ENCODE results near the gene PRDM15. TPM values are rescaled to one million over a fixed set of nuclear protein-coding genes. Genes with fewer than 3 reads are reported as not detected.

The PRDM15 gene
- total RNA-seq, 1 donor from 2014 or later = 16.2 TPM

DNA sequence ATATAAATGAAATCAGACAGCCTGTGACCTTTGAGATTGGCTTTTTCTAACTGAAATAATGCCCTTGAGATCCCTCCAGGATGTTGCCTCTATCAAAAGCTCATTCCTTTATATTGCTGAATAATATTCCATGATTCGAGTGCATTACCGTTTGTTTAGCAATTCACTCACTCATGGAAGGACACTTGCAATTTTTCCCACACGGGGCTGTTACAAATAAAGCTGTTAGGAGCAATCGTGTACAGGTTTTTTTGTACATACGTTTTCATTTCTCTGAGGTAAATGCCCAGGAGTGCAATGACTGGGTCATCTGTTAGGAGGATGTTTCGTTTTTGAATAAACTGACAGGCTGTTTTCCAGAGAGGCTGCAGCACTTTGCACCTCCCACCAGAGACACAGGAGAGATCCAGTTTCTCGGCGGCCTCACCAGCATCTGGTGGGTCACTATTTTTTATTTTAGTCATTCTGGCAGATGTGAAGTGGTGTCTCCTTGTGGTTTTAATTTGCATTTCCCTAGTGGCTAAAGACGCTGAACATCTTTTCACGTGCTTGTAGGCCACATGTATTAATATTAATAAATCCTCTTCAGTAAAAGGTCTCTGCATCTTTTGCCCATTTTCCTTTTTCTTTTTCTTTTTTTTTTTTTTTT lies 11.0 kb downstream of the PRDM15 start:
- Mint-ChIP-seq H3K9me3 (ENCODE audit: low read depth) (no peaks in the 10 kb centered on the region), H3K4me1 (ENCODE audit: low read depth) (peaks cover 6% of the 10 kb centered on the region), H3K27me3 (no peaks in the 10 kb centered on the region), H3K36me3 (ENCODE audit: insufficient read depth) (no peaks in the 10 kb centered on the region), H3K27ac (no peak overlapping the region), H3K4me3 (ENCODE audit: low read depth) (no peak overlapping the region)
- DNase-seq (ENCODE audit: low spot score, unreplicated experiment) = no peak
- TF ChIP-seq, protein P1, sequence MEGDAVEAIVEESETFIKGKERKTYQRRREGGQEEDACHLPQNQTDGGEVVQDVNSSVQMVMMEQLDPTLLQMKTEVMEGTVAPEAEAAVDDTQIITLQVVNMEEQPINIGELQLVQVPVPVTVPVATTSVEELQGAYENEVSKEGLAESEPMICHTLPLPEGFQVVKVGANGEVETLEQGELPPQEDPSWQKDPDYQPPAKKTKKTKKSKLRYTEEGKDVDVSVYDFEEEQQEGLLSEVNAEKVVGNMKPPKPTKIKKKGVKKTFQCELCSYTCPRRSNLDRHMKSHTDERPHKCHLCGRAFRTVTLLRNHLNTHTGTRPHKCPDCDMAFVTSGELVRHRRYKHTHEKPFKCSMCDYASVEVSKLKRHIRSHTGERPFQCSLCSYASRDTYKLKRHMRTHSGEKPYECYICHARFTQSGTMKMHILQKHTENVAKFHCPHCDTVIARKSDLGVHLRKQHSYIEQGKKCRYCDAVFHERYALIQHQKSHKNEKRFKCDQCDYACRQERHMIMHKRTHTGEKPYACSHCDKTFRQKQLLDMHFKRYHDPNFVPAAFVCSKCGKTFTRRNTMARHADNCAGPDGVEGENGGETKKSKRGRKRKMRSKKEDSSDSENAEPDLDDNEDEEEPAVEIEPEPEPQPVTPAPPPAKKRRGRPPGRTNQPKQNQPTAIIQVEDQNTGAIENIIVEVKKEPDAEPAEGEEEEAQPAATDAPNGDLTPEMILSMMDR (IDR thresholded peaks at IDR 0.05; ENCODE audit: unreplicated experiment) = no peak

DNA sequence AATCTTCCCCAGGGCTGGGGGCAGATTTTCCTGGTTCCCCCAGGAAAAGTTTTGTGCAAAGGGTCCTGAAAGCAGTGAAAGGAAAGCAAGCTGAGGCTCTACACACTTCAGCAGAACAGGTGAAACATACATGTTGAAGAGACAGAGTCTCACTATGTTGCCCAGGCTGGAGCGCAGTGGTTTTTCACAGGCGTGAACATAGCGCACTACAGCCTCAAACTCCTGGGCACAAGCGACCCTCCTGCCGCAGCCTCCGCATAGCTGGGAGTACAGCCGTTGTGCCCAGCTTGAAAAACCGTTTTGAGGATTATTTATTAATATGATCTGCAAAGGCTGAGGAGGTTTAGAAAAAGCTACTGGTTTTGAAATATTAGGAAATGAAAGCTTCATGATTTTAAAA lies 11.8 kb downstream of the PRDM15 start:
- H3K4me1 Mint-ChIP-seq (ENCODE audit: low read depth) = peaks cover 6% of the 10 kb centered on the region
- no peak overlapping the region for H3K27ac Mint-ChIP-seq
- no peak for DNase-seq (ENCODE audit: low spot score, unreplicated experiment)
- TF ChIP-seq, protein P1 (IDR thresholded peaks at IDR 0.05; ENCODE audit: unreplicated experiment) = no peak
- no peaks in the 10 kb centered on the region for H3K36me3 Mint-ChIP-seq (ENCODE audit: insufficient read depth)
- no peaks in the 10 kb centered on the region for H3K27me3 Mint-ChIP-seq
- H3K4me3 Mint-ChIP-seq (ENCODE audit: low read depth) = no peak overlapping the region
- no peaks in the 10 kb centered on the region for H3K9me3 Mint-ChIP-seq (ENCODE audit: low read depth)

DNA sequence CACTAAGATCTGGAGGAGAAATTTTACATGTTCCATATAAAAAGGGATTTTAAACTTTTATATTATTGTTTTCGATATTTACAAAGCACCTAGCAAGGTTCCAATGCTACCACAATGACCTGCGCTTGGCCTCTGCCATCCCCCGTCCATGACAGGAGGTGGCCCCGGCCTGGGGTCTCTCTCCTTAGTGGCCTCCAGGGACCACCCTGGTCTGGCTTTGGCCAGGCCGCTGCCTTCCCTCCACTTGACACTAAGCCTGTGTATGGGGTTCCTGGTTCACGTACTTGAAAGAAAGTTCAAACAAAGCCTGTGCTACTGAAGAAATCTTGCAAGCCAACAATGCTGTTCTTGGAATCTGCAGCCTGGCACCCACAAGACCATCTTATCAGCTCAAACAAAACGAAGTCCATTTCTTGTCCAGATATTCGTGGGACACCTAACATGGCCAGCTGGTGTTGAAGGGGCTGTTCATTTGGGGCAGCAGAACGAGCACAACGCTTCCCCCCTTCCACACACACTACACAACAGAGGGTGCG lies 12.8 kb downstream of the PRDM15 start:
- no peaks in the 10 kb centered on the region for H3K9me3 Mint-ChIP-seq (ENCODE audit: low read depth)
- H3K4me1 Mint-ChIP-seq (ENCODE audit: low read depth) = peaks cover 6% of the 10 kb centered on the region
- no peaks in the 10 kb centered on the region for H3K27me3 Mint-ChIP-seq
- TF ChIP-seq, protein P1 (IDR thresholded peaks at IDR 0.05; ENCODE audit: unreplicated experiment) = no peak
- DNase-seq (ENCODE audit: low spot score, unreplicated experiment) = no peak
- H3K36me3 Mint-ChIP-seq (ENCODE audit: insufficient read depth) = no peaks in the 10 kb centered on the region
- H3K4me3 Mint-ChIP-seq (ENCODE audit: low read depth) = no peak overlapping the region
- no peak overlapping the region for H3K27ac Mint-ChIP-seq

DNA sequence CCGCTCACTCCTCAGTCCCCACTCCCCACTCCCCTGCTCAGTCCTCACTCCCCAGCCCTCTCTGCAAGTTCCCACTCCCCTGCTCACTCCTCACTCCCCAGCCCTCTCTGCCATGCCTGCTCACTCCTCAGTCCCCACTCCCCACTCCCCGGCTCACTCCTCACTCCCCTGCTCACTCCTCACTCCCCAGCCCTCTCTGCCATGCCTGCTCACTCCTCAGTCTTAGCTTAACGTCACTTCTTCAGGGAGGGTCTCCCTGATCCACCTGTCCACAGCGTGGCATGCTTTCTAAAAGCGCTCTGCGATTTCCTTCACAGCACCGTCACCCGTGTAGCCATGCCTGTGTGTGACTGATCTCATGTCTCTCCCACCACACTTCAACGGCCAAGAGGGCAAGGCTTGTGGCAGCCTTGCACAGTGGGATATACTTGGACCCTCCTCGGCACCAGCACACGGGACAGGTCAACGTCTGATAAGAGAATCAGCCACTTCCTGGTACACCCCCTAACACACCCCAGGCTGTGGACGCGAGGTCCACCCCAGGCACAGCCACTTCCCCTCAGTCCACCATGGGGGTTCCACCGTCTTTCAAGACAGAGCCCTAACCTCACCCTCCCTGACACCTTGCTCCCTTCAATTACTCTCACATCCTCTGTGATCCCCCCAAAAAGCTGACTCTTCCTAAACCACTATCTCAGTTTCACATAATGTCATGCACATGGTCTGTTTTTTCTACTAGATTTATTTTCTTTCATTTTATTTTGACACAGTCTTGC lies 14.0 kb downstream of the PRDM15 start:
- no peak for DNase-seq (ENCODE audit: low spot score, unreplicated experiment)
- TF ChIP-seq, protein P1 (IDR thresholded peaks at IDR 0.05; ENCODE audit: unreplicated experiment) = no peak
- H3K4me3 Mint-ChIP-seq (ENCODE audit: low read depth) = no peak overlapping the region
- H3K36me3 Mint-ChIP-seq (ENCODE audit: insufficient read depth) = no peaks in the 10 kb centered on the region
- H3K27ac Mint-ChIP-seq = no peak overlapping the region
- no peaks in the 10 kb centered on the region for H3K9me3 Mint-ChIP-seq (ENCODE audit: low read depth)
- H3K27me3 Mint-ChIP-seq = no peaks in the 10 kb centered on the region
- peaks cover 6% of the 10 kb centered on the region for H3K4me1 Mint-ChIP-seq (ENCODE audit: low read depth)

DNA sequence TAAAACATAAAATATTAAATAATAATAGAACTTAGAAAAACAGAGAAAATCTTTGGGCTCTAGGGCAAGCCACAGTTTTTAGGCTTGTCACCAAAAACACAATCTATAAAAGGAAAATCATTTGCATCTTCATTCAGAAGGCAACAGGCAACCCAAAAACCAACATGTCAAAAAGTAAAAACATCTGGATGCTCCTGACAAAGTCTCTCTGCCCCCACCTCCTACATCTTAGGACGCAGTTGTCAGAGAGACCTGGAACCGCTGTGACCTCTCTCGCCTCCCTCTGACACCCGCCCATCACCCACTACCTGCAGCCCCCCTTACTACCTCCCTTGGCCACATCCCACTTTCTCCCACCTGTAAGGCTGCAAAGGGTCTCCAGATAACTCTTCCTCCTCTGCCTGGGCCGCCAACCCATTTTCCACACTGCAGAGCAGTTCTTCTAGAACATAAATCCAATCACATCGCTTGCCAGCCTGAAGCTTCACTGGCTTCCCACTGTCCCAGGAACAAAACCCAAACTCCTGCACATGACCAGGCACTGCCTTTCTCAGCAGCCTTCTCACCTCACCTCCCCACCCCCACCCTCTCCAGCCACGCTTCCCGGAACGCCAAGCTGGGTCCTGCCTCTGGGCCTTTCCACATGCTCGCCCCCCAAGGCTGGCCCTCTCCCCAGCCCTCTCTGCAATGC lies 14.7 kb downstream of the PRDM15 start:
- no peaks in the 10 kb centered on the region for H3K36me3 Mint-ChIP-seq (ENCODE audit: insufficient read depth)
- no peak overlapping the region for H3K27ac Mint-ChIP-seq
- no peak for DNase-seq (ENCODE audit: low spot score, unreplicated experiment)
- H3K27me3 Mint-ChIP-seq = no peaks in the 10 kb centered on the region
- no peaks in the 10 kb centered on the region for H3K9me3 Mint-ChIP-seq (ENCODE audit: low read depth)
- H3K4me1 Mint-ChIP-seq (ENCODE audit: low read depth) = peaks cover 6% of the 10 kb centered on the region
- H3K4me3 Mint-ChIP-seq (ENCODE audit: low read depth) = no peak overlapping the region
- TF ChIP-seq, protein P1 (IDR thresholded peaks at IDR 0.05; ENCODE audit: unreplicated experiment) = no peak

Measured in progenitor cell of endocrine pancreas (in vitro differentiated cells).